GM23338 (cell line): ENCODE measurements around the gene SLC16A13. TPM values are rescaled to one million over a fixed set of nuclear protein-coding genes. Genes with fewer than 3 reads are reported as not detected.

Source experiments
- ATAC-seq: fragments of 200-7000 bp; cut with Tn5 transposase; 3 replicates; pipeline ENCODE4 v1.9.1; 2020
- DNase-seq: peaks from one replicate; pipeline ENCODE4 v3.0.0-alpha.2; 2015; ENCODE audit warnings: low spot score
- H2AFZ ChIP-seq: fragments of 200-600 bp; sonication (generic); 2 replicates; pipeline ENCODE4 v1.8.0; 2016; ENCODE audit warnings: antibody characterized with exemption, mild to moderate bottlenecking, moderate library complexity
- H3F3A ChIP-seq: fragments of 200-600 bp; sonication (generic); replicated peaks from 2 replicates; pipeline ENCODE4 v1.8.0; 2017; ENCODE audit warnings: antibody characterized with exemption, mixed run types, low read depth
- H3K27ac ChIP-seq: fragments of 200-600 bp; sonication (generic); 2 replicates; pipeline ENCODE4 v1.6.1; 2016; ENCODE audit warnings: low read depth
- H3K27me3 ChIP-seq: fragments of 200-600 bp; sonication (generic); 2 replicates; pipeline ENCODE4 v1.8.0; 2016; ENCODE audit warnings: mild to moderate bottlenecking, mixed run types, moderate library complexity; ENCODE audit not compliant: insufficient read depth
- H3K36me3 ChIP-seq: fragments of 200-600 bp; sonication (generic); 2 replicates; pipeline ENCODE4 v1.8.0; 2016; ENCODE audit warnings: mild to moderate bottlenecking; ENCODE audit not compliant: insufficient read depth
- H3K4me1 ChIP-seq: fragments of 200-600 bp; sonication (generic); 2 replicates; pipeline ENCODE4 v1.8.0; 2016; ENCODE audit warnings: mild to moderate bottlenecking, moderate library complexity; ENCODE audit not compliant: insufficient read depth
- H3K4me2 ChIP-seq: fragments of 200-600 bp; sonication (generic); 2 replicates; pipeline ENCODE4 v1.7.1; 2017; ENCODE audit warnings: mixed run types
- H3K4me3 ChIP-seq: fragments of 200-600 bp; sonication (generic); 2 replicates; pipeline ENCODE4 v1.6.1; 2016; ENCODE audit warnings: mixed run types
- H3K79me2 ChIP-seq: fragments of 200-600 bp; sonication (generic); replicated peaks from 2 replicates; pipeline ENCODE4 v1.8.0; 2017; ENCODE audit warnings: mild to moderate bottlenecking; ENCODE audit not compliant: insufficient read depth
- H3K9me2 ChIP-seq: fragments of 200-600 bp; sonication (generic); 2 replicates; pipeline ENCODE4 v1.8.0; 2017; ENCODE audit not compliant: insufficient read depth
- H4K20me1 ChIP-seq: fragments of 200-600 bp; sonication (generic); replicated peaks from 2 replicates; pipeline ENCODE4 v1.8.0; 2017; ENCODE audit warnings: mild to moderate bottlenecking; ENCODE audit not compliant: insufficient read depth
- H3K27ac Mint-ChIP-seq: 2 replicates; pipeline ENCODE4 v1.8.0; 2020; ENCODE audit warnings: inconsistent platforms, mild to moderate bottlenecking, moderate library complexity, mixed read lengths
- H3K27me3 Mint-ChIP-seq: 3 replicates; pipeline ENCODE4 v1.8.0; 2022; ENCODE audit warnings: low read depth, mild to moderate bottlenecking, moderate library complexity, mixed read lengths, inconsistent platforms; ENCODE audit not compliant: insufficient read depth, poor library complexity
- H3K36me3 Mint-ChIP-seq: 3 replicates; pipeline ENCODE4 v1.8.0; 2021; ENCODE audit warnings: low read depth, mild to moderate bottlenecking, inconsistent platforms, moderate library complexity, mixed read lengths
- H3K4me1 Mint-ChIP-seq: 3 replicates; pipeline ENCODE4 v1.8.0; 2020; ENCODE audit warnings: mild to moderate bottlenecking, inconsistent platforms, mixed read lengths
- H3K4me3 Mint-ChIP-seq: 3 replicates; pipeline ENCODE4 v1.8.0; 2021; ENCODE audit warnings: moderate library complexity, mild to moderate bottlenecking, inconsistent platforms, mixed read lengths
- H3K9me3 Mint-ChIP-seq: 3 replicates; pipeline ENCODE4 v1.8.0; 2020; ENCODE audit warnings: moderate library complexity, mild to moderate bottlenecking, inconsistent platforms, mixed read lengths
- CREB1 ChIP-seq: fragments of 250-450 bp; sonication (Bioruptor Pico); IDR thresholded peaks from 2 replicates; pipeline ENCODE4 v1.5.0; 2020; ENCODE audit warnings: low read depth, mild to moderate bottlenecking, moderate library complexity
- EZH2 ChIP-seq: fragments of 200-600 bp; sonication (generic); IDR thresholded peaks from one replicate; pipeline ENCODE4 v1.8.0; 2017; ENCODE audit warnings: antibody characterized with exemption, mild to moderate bottlenecking, low read depth; ENCODE audit not compliant: unreplicated experiment
- EZH2phosphoT487 ChIP-seq: fragments of 200-600 bp; sonication (generic); IDR thresholded peaks from one replicate; pipeline ENCODE4 v1.8.1; 2018; ENCODE audit warnings: antibody characterized with exemption; ENCODE audit not compliant: unreplicated experiment
- JUNB ChIP-seq: IDR thresholded peaks from one replicate; pipeline ENCODE4 v1.6.1; 2016; ENCODE audit warnings: antibody characterized with exemption; ENCODE audit not compliant: unreplicated experiment
- NANOG ChIP-seq: IDR thresholded peaks from 2 replicates; pipeline ENCODE4 v1.6.1; 2016; ENCODE audit warnings: antibody characterized with exemption, borderline replicate concordance
- POLR2AphosphoS5 ChIP-seq: IDR thresholded peaks from 2 replicates; pipeline ENCODE4 v1.6.1; 2016; ENCODE audit warnings: antibody characterized with exemption, low read depth
- REST ChIP-seq: IDR thresholded peaks from one replicate; pipeline ENCODE4 v1.6.1; 2018; ENCODE audit warnings: antibody characterized with exemption; ENCODE audit not compliant: unreplicated experiment
- STAT1 ChIP-seq: IDR thresholded peaks from one replicate; pipeline ENCODE4 v1.6.1; 2016; ENCODE audit warnings: antibody characterized with exemption; ENCODE audit not compliant: unreplicated experiment
- ZNF331 ChIP-seq: fragments of 250-450 bp; sonication (Bioruptor Pico); IDR thresholded peaks from 2 replicates; pipeline ENCODE4 v1.5.0; 2020; ENCODE audit warnings: low read depth, mild to moderate bottlenecking, moderate library complexity
- polyA plus RNA-seq: library from polyadenylated mRNA; unstranded; fragments of >200 nt; fragmentation: Nextera tagmentation; extraction: Ambion mirVana; gene quantifications from 2 replicates; pipeline ENCODE4 v1.2.1, GENCODE V29; 2016
- total RNA-seq: library from RNA; depleted of rRNA; stranded (reverse); fragments of >200 nt; shearing (Covaris generic); gene quantifications from 2 replicates; pipeline ENCODE4 v1.2.3, GENCODE V29; 2014
- TF ChIP-seq, protein P1 (sequence below), 2 experiments: fragments of 200-600 bp in 1 of 2; sonication (generic) in 1 of 2; conservative IDR thresholded peaks; 2 replicates each; pipeline versions ENCODE4 v1.5.1 to v1.6.1; 2016 to 2017; ENCODE audit warnings: antibody characterized with exemption in 2 of 2, low read depth in 2 of 2, mild to moderate bottlenecking in 2 of 2, moderate library complexity in 1 of 2
- TF ChIP-seq, protein P2 (sequence below): IDR thresholded peaks from 2 replicates; pipeline ENCODE4 v1.6.1; 2016; ENCODE audit warnings: antibody characterized with exemption

SLC16A13 gene
- total and polyA plus RNA-seq, 2 experiments from 2014 or later = 2.2 to 4.7 TPM

- H4K20me1 ChIP-seq = no peaks in the 10 kb centered on the region; the same call in 1 of the 2 replicates
- H2AFZ ChIP-seq = peak within 1 kb of the TSS; percentile 96
- H3K4me3 Mint-ChIP-seq = peak within 1 kb of the TSS; percentile 84
- ATAC-seq (peak; percentile 89), DNase-seq (peak; percentile 84)
- peaks cover 69% of the 10 kb centered on the region for H3K27me3 ChIP-seq
- H3K27ac Mint-ChIP-seq = no peak within 1 kb of the TSS
- peaks cover 32% of the 10 kb centered on the region for H3K27me3 Mint-ChIP-seq
- no peaks in the 10 kb centered on the region for H3K9me3 Mint-ChIP-seq
- no peaks in the 10 kb centered on the region; the same call in 1 of the 2 replicates for H3K4me1 ChIP-seq
- peak within 1 kb of the TSS; percentile 78 for H3K4me3 ChIP-seq
- no peaks in the 10 kb centered on the region for H3K36me3 ChIP-seq
- H3K4me2 ChIP-seq = peak within 1 kb of the TSS; percentile 96
- no peak within 1 kb of the TSS for H3K27ac ChIP-seq
- H3F3A ChIP-seq = no peaks in the 10 kb centered on the region
- no peaks in the 10 kb centered on the region for H3K79me2 ChIP-seq
- peaks cover 10% of the 10 kb centered on the region for H3K36me3 Mint-ChIP-seq
- no peaks in the 10 kb centered on the region for H3K9me2 ChIP-seq
- peaks cover 4% of the 10 kb centered on the region for H3K4me1 Mint-ChIP-seq
- TF ChIP-seq, protein P1, sequence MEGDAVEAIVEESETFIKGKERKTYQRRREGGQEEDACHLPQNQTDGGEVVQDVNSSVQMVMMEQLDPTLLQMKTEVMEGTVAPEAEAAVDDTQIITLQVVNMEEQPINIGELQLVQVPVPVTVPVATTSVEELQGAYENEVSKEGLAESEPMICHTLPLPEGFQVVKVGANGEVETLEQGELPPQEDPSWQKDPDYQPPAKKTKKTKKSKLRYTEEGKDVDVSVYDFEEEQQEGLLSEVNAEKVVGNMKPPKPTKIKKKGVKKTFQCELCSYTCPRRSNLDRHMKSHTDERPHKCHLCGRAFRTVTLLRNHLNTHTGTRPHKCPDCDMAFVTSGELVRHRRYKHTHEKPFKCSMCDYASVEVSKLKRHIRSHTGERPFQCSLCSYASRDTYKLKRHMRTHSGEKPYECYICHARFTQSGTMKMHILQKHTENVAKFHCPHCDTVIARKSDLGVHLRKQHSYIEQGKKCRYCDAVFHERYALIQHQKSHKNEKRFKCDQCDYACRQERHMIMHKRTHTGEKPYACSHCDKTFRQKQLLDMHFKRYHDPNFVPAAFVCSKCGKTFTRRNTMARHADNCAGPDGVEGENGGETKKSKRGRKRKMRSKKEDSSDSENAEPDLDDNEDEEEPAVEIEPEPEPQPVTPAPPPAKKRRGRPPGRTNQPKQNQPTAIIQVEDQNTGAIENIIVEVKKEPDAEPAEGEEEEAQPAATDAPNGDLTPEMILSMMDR (conservative IDR thresholded peaks at IDR 0.05; ENCODE audit: low read depth in 2 of 2) = no peak
- TF ChIP-seq ZNF331 (CRISPR knock-in tag) = no peak
- TF ChIP-seq NANOG = no peak
- TF ChIP-seq JUNB = no peak
- TF ChIP-seq, protein P2, sequence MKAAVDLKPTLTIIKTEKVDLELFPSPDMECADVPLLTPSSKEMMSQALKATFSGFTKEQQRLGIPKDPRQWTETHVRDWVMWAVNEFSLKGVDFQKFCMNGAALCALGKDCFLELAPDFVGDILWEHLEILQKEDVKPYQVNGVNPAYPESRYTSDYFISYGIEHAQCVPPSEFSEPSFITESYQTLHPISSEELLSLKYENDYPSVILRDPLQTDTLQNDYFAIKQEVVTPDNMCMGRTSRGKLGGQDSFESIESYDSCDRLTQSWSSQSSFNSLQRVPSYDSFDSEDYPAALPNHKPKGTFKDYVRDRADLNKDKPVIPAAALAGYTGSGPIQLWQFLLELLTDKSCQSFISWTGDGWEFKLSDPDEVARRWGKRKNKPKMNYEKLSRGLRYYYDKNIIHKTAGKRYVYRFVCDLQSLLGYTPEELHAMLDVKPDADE = no peak
- no peak for TF ChIP-seq EZH2phosphoT487
- no peak for TF ChIP-seq POLR2AphosphoS5
- no peak for TF ChIP-seq CREB1 (CRISPR knock-in tag)
- TF ChIP-seq EZH2 = no peak
- TF ChIP-seq STAT1 = no peak
- TF ChIP-seq REST = no peak
These were observed 40.1 kb upstream of the SLC16A13 start, which contains the start of gene ALOX12 for GRCh38 chr17:6995500-6996255. Gene ALOX12, plus strand, starts transcription at chr17:6996049. Its CDS starts 69 bp downstream, at chr17:6996118.
